B cell (primary cell): ENCODE results near the gene GFOD1. TPM values are rescaled to one million over a fixed set of nuclear protein-coding genes. Genes with fewer than 3 reads are reported as not detected.

ENCODE experiments used
- ATAC-seq: fragments of 200-7000 bp; cut with Tn5 transposase; one replicate; pipeline ENCODE4 v1.10.0; 2021; ENCODE audit warnings: low read depth, mild to moderate bottlenecking, moderate number of reproducible peaks, moderate library complexity
- CTCF ChIA-PET: fragments of 350-600 bp; sonication (Branson Sonifier 250); formaldehyde crosslinking; loops from one replicate; lab custom pipeline; 2021; ENCODE audit warnings: antibody characterized with exemption, inconsistent platforms; lab: Charles Lee
- POLR2A ChIA-PET: fragments of 350-600 bp; sonication (Branson Sonifier 250); formaldehyde crosslinking; loops from one replicate; lab custom pipeline; 2021; ENCODE audit warnings: antibody characterized with exemption; lab: Charles Lee
- DNase-seq: peaks from one replicate; pipeline ENCODE4 v3.0.0; 2013
- H2AFZ ChIP-seq: 2 replicates; pipeline ENCODE4 v1.6.1; 2012; ENCODE audit warnings: mild to moderate bottlenecking, low read depth, low read length; ENCODE audit not compliant: insufficient read depth, poor library complexity, severe bottlenecking
- H3K27ac ChIP-seq, 2 donors: 1 replicate in 1 of 2; 2 replicates in 1 of 2; pipeline ENCODE4 v1.5.1; 2012 to 2013; ENCODE audit warnings: low read length in 2 of 2, mild to moderate bottlenecking in 2 of 2, moderate library complexity in 1 of 2
- H3K27me3 ChIP-seq, 4 experiments: fragments of 200-600 bp in 1 of 4; sonication (generic) in 1 of 4; replicated peaks in 1 of 4; 1 replicate in 2 of 4; 2 replicates in 2 of 4; pipeline versions ENCODE4 v1.6.1 to v1.7.0; 2013 to 2016; ENCODE audit warnings: low read length in 3 of 4, mild to moderate bottlenecking in 2 of 4, mixed read lengths in 1 of 4, moderate library complexity in 1 of 4; ENCODE audit not compliant: insufficient read depth in 4 of 4, control insufficient read depth in 3 of 4; ENCODE audit errors: control extremely low read depth in 1 of 4
- H3K36me3 ChIP-seq, 2 experiments: replicated peaks in 1 of 2; 1 replicate in 1 of 2; 2 replicates in 1 of 2; pipeline versions ENCODE4 v1.6.1 to v1.7.1; 2013; ENCODE audit warnings: low read length in 1 of 2; ENCODE audit not compliant: insufficient read depth in 2 of 2, control insufficient read depth in 1 of 2; ENCODE audit errors: control extremely low read depth in 1 of 2, extremely low read depth in 1 of 2
- H3K4me1 ChIP-seq, 2 donors: fragments of 200-600 bp in 1 of 2; sonication (generic) in 1 of 2; 1 replicate in 1 of 2; 2 replicates in 1 of 2; pipeline versions ENCODE4 v1.5.1 to v1.6.1; 2013 to 2017; ENCODE audit warnings: low read length in 2 of 2; ENCODE audit not compliant: control insufficient read depth in 2 of 2, insufficient read depth in 2 of 2
- H3K4me2 ChIP-seq: replicated peaks from 2 replicates; pipeline ENCODE3; 2012; ENCODE audit warnings: mild to moderate bottlenecking, low read depth, low read length; ENCODE audit not compliant: poor library complexity, severe bottlenecking
- H3K4me3 ChIP-seq, 5 experiments: fragments of 200-600 bp in 1 of 5; sonication (generic) in 1 of 5; 1 replicate in 3 of 5; 2 replicates in 2 of 5; pipeline versions ENCODE4 v1.5.1 to v1.7.0; 2011 to 2016; ENCODE audit warnings: low read length in 4 of 5, mild to moderate bottlenecking in 4 of 5, low read depth in 2 of 5, control low read depth in 1 of 5, moderate library complexity in 1 of 5; ENCODE audit not compliant: insufficient read depth in 1 of 5; ENCODE audit errors: control extremely low read depth in 1 of 5, extremely low read depth in 1 of 5
- H3K79me2 ChIP-seq: fragments of 200-600 bp; sonication (generic); one replicate; pipeline ENCODE4 v1.6.0; 2016; ENCODE audit warnings: low read length; ENCODE audit not compliant: control insufficient read depth, insufficient read depth
- H3K9ac ChIP-seq: fragments of 200-600 bp; sonication (generic); 2 replicates; pipeline ENCODE4 v1.6.1; 2017; ENCODE audit warnings: mild to moderate bottlenecking, low read length, moderate library complexity
- H3K9me3 ChIP-seq, 3 donors: one replicate each; pipeline versions ENCODE4 v1.6.1 to v1.7.1; 2013; ENCODE audit warnings: low read length in 2 of 3; ENCODE audit not compliant: control insufficient read depth in 2 of 3, insufficient read depth in 1 of 3; ENCODE audit errors: control extremely low read depth in 1 of 3
- H4K20me1 ChIP-seq: 2 replicates; pipeline ENCODE4 v1.6.0; 2012; ENCODE audit warnings: mild to moderate bottlenecking, low read length; ENCODE audit not compliant: insufficient read depth, control insufficient read depth, poor library complexity, severe bottlenecking
- H3K27ac Mint-ChIP-seq: one replicate; pipeline ENCODE4 v1.8.0; 2021; ENCODE audit warnings: mixed read lengths
- H3K27me3 Mint-ChIP-seq: one replicate; pipeline ENCODE4 v1.8.0; 2021; ENCODE audit warnings: mixed read lengths
- H3K4me1 Mint-ChIP-seq: one replicate; pipeline ENCODE4 v1.8.0; 2021; ENCODE audit warnings: mixed read lengths
- H3K4me3 Mint-ChIP-seq: one replicate; pipeline ENCODE4 v1.8.0; 2021; ENCODE audit warnings: mixed read lengths
- H3K9me3 Mint-ChIP-seq: one replicate; pipeline ENCODE4 v1.8.0; 2022; ENCODE audit warnings: mixed read lengths; ENCODE audit not compliant: insufficient read depth
- CTCF ChIP-seq: fragments of 200-600 bp; IDR thresholded peaks from one replicate; pipeline ENCODE4 v1.8.0; 2022; ENCODE audit warnings: antibody characterized with exemption, mild to moderate bottlenecking
- EZH2 ChIP-seq: IDR thresholded peaks from 2 replicates; pipeline ENCODE4 v1.6.1; 2012; ENCODE audit warnings: borderline replicate concordance, low read depth, mild to moderate bottlenecking, moderate library complexity, low read length; ENCODE audit not compliant: insufficient read depth, poor library complexity, severe bottlenecking
- WGBS: methylation state at CpG from one replicate; pipeline ENCODE4 v1.1.5; 2013; ENCODE audit warnings: missing lambda C conversion rate; ENCODE audit not compliant: insufficient coverage; 5-methylcytosine and 5-hydroxymethylcytosine counted together
- intact Hi-C: fragments of 100-400 bp; cut with micrococcal nuclease; formaldehyde crosslinking; loops from one replicate; pipeline ENCODE4 v1.10.0; 2022
- polyA plus RNA-seq: library from polyadenylated mRNA; depleted of rRNA; stranded (reverse); fragments of >200 nt; gene quantifications from 2 replicates; pipeline ENCODE4 v1.2.3, GENCODE V29; 2012
- total RNA-seq, 2 donors: library from RNA; stranded (reverse); fragments of 120-200 nt in 1 of 2; gene quantifications; 1 replicate in 1 of 2; 2 replicates in 1 of 2; pipeline versions ENCODE4 v1.2.3 to v1.2.4, GENCODE V29; 2013 to 2022

Gene GFOD1
- total and polyA plus RNA-seq, 2 donors (not counting 1 experiment from before 2014, with no cell fraction given) = 8.3 to 42.4 TPM

- Mint-ChIP-seq H3K27ac (peak overlapping the region; percentile 88), H3K9me3 (no peaks in the 10 kb centered on the region), H3K27me3 (no peaks in the 10 kb centered on the region), H3K4me3 (peak overlapping the region; percentile 40), H3K4me1 (peaks cover 47% of the 10 kb centered on the region)
- DNase-seq (no peak), ATAC-seq (no peak)
- Histone ChIP-seq H3K27ac (peak overlapping the region; percentile 76 to 89), H3K79me2 (no peaks in the 10 kb centered on the region), H3K4me2 (peak overlapping the region; percentile 74), H3K9me3 (no peaks in the 10 kb centered on the region), H2AFZ (no peak overlapping the region), H3K27me3 (no peaks in the 10 kb centered on the region), H3K9ac (peak overlapping the region; percentile 36), H3K4me1 (peaks cover 38 to 41% of the 10 kb centered on the region in 2 donors), H3K4me3 (peak overlapping the region in 3 of 5 experiments; percentile 0 to 20 (median 11)), H3K36me3 (no peaks in the 10 kb centered on the region), H4K20me1 (no peaks in the 10 kb centered on the region)
- ChIA-PET POLR2A (interaction anchor here (0.6 to 1.6 kb wide), 13 partner anchors 11 to 1196 kb away, joined by 3 to 10 read pairs (median 5); partner anchors contain the start of genes GFOD1 and SIRT5), CTCF (interaction anchor here (0.9 to 4.4 kb wide), 20 partner anchors 11 to 196 kb away, joined by 3 to 42 read pairs (median 5); partner anchors contain the start of genes GFOD1, NOL7 and SIRT5)
- no peak for TF ChIP-seq CTCF
- no peak for TF ChIP-seq EZH2
- intact Hi-C loops = loop anchor here (1.0 to 5.0 kb wide), 9 partner anchors 12 to 254 kb away; partner anchors contain the start of genes GFOD1, NOL7 and SIRT5
- 17% methylated on average over 1 of the region's 1 CpG for WGBS
These were observed 38.9 kb upstream of the GFOD1 start for GRCh38 chr6:13526357-13526726.

DNA sequence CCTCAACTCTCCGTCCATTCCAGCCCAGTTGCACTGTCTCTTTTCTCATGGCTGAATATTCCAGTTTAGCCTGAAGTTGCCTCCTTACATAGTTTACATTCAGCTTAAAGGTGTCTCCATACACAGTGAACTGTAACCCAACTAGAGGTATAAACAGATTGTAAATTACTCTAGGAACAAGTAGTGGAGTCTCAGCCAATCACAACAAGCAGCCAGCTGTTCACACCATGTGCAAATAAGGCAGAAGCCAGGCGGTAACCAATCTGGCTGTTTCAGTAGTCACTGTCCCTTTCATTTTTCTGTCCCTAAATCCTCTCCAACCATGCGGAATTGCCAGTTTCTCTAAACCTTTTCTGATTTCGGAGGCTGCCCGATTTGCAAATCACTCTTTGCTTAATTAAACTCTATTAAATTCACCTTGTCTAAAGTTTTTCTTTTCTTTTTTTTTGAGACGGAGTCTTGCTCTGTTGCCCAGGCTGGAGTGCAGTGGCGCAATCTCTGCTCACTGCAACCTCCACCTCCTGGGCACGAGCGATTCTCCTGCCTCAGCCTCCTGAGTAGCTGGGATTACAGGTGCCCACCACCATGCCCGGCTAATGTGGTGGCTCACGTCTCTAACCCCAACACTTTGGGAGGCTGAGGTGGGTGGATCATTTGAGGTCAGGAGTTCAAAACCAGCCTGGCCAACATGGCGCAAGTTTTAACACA lies 37.6 kb upstream of the GFOD1 start:
- peak overlapping the region; percentile 41 for H2AFZ ChIP-seq
- H3K9me3 Mint-ChIP-seq = no peaks in the 10 kb centered on the region
- ATAC-seq (no peak), DNase-seq (no peak)
- H3K27ac Mint-ChIP-seq = peak overlapping the region; percentile 88
- H3K4me3 ChIP-seq = no peak overlapping the region
- H3K4me1 ChIP-seq = peaks cover 38 to 41% of the 10 kb centered on the region in 2 donors
- 89% methylated on average over 6 of the region's 12 CpGs for WGBS
- no peak overlapping the region for H3K4me3 Mint-ChIP-seq
- H3K9ac ChIP-seq = no peak overlapping the region
- H3K4me1 Mint-ChIP-seq = peaks cover 47% of the 10 kb centered on the region
- H3K27ac ChIP-seq = no peak overlapping the region
- no peaks in the 10 kb centered on the region for H4K20me1 ChIP-seq
- TF ChIP-seq EZH2 = no peak
- ChIA-PET POLR2A (interaction anchor here (1.5 to 1.6 kb wide), 3 partner anchors 15 to 50 kb away, joined by 3 to 5 read pairs (median 4); partner anchors contain the start of gene SIRT5), CTCF (interaction anchor here (0.8 to 4.4 kb wide), 5 partner anchors 13 to 91 kb away, joined by 3 to 42 read pairs (median 7); partner anchors contain the start of genes NOL7 and SIRT5)
- H3K79me2 ChIP-seq = no peaks in the 10 kb centered on the region
- H3K4me2 ChIP-seq = peak overlapping the region; percentile 74
- no peaks in the 10 kb centered on the region for H3K27me3 ChIP-seq
- no peaks in the 10 kb centered on the region for H3K9me3 ChIP-seq
- no peaks in the 10 kb centered on the region for H3K27me3 Mint-ChIP-seq
- intact Hi-C loops = loop anchor here (5.0 kb wide), 1 partner anchor 253 kb away; no protein-coding TSS in a partner anchor
- no peaks in the 10 kb centered on the region for H3K36me3 ChIP-seq
